Activated naive CD4-positive, alpha-beta T cell treated with anti-CD3 and anti-CD28 coated beads, Interleukin-2, amount 10 ng/mL, durations not matched to agents 7 days and 5 days (primary cell): ENCODE measurements around the gene HNMT.

ENCODE experiments used
- CTCF ChIA-PET: fragments of 350-600 bp; sonication (Branson Sonifier 250); formaldehyde crosslinking; loops from one replicate; lab custom pipeline; 2021; ENCODE audit warnings: antibody characterized with exemption; lab: Charles Lee
- DNase-seq: peaks from one replicate; pipeline ENCODE4 v3.0.0-alpha.2; 2020
- H3K27ac Mint-ChIP-seq: one replicate; pipeline ENCODE4 v1.8.0; 2021; ENCODE audit warnings: mild to moderate bottlenecking, moderate library complexity, mixed read lengths
- H3K27me3 Mint-ChIP-seq: one replicate; pipeline ENCODE4 v1.8.0; 2021; ENCODE audit warnings: mild to moderate bottlenecking, mixed read lengths
- H3K36me3 Mint-ChIP-seq: one replicate; pipeline ENCODE4 v1.8.0; 2021; ENCODE audit warnings: mixed read lengths
- H3K4me1 Mint-ChIP-seq: one replicate; pipeline ENCODE4 v1.8.0; 2021; ENCODE audit warnings: mixed read lengths
- H3K4me3 Mint-ChIP-seq: one replicate; pipeline ENCODE4 v1.8.0; 2021; ENCODE audit warnings: mild to moderate bottlenecking, moderate library complexity, mixed read lengths
- H3K9me3 Mint-ChIP-seq: one replicate; pipeline ENCODE4 v1.8.0; 2021; ENCODE audit warnings: mixed read lengths

HNMT gene

GRCh38 chr2:138020432-138020831, 56.2 kb downstream of the HNMT start:
- Mint-ChIP-seq H3K27ac (no peak overlapping the region), H3K4me1 (no peaks in the 10 kb centered on the region), H3K9me3 (no peaks in the 10 kb centered on the region), H3K27me3 (no peaks in the 10 kb centered on the region), H3K4me3 (no peak overlapping the region), H3K36me3 (no peaks in the 10 kb centered on the region)
- DNase-seq, result no peak
- CTCF ChIA-PET, result no interaction called here

GRCh38 chr2:138021154-138021553, 56.9 kb downstream of the HNMT start:
- no peak overlapping the region for H3K27ac Mint-ChIP-seq
- no peak for DNase-seq
- no peak overlapping the region for H3K4me3 Mint-ChIP-seq
- CTCF ChIA-PET, result no interaction called here
- no peaks in the 10 kb centered on the region for H3K27me3 Mint-ChIP-seq
- no peaks in the 10 kb centered on the region for H3K36me3 Mint-ChIP-seq
- no peaks in the 10 kb centered on the region for H3K4me1 Mint-ChIP-seq
- no peaks in the 10 kb centered on the region for H3K9me3 Mint-ChIP-seq

- no peaks in the 10 kb centered on the region for H3K4me1 Mint-ChIP-seq
- CTCF ChIA-PET, result no interaction called here
- H3K4me3 Mint-ChIP-seq, result no peak overlapping the region
- DNase-seq, result no peak
- H3K36me3 Mint-ChIP-seq, result no peaks in the 10 kb centered on the region
- H3K27me3 Mint-ChIP-seq, result no peaks in the 10 kb centered on the region
- no peaks in the 10 kb centered on the region for H3K9me3 Mint-ChIP-seq
- no peak overlapping the region for H3K27ac Mint-ChIP-seq
These were observed 59.0 kb downstream of the HNMT start for GRCh38 chr2:138023298-138023697.

- H3K27me3 Mint-ChIP-seq, result no peaks in the 10 kb centered on the region
- no peak overlapping the region for H3K4me3 Mint-ChIP-seq
- no peaks in the 10 kb centered on the region for H3K9me3 Mint-ChIP-seq
- no peaks in the 10 kb centered on the region for H3K4me1 Mint-ChIP-seq
- CTCF ChIA-PET, result no interaction called here
- H3K27ac Mint-ChIP-seq, result no peak overlapping the region
- H3K36me3 Mint-ChIP-seq, result no peaks in the 10 kb centered on the region
- DNase-seq, result no peak
These were observed 59.7 kb downstream of the HNMT start for GRCh38 chr2:138023976-138024375.

- H3K9me3 Mint-ChIP-seq, result no peaks in the 10 kb centered on the region
- H3K4me1 Mint-ChIP-seq, result no peaks in the 10 kb centered on the region
- DNase-seq, result no peak
- no peaks in the 10 kb centered on the region for H3K27me3 Mint-ChIP-seq
- H3K36me3 Mint-ChIP-seq, result no peaks in the 10 kb centered on the region
- H3K27ac Mint-ChIP-seq, result no peak overlapping the region
- CTCF ChIA-PET, result no interaction called here
- H3K4me3 Mint-ChIP-seq, result no peak overlapping the region
These were observed 62.1 kb downstream of the HNMT start for GRCh38 chr2:138026111-138027020.

GRCh38 chr2:138028538-138028937, 64.3 kb downstream of the HNMT start:
- no peak for DNase-seq
- Mint-ChIP-seq H3K9me3 (no peaks in the 10 kb centered on the region), H3K27me3 (no peaks in the 10 kb centered on the region), H3K36me3 (no peaks in the 10 kb centered on the region), H3K27ac (no peak overlapping the region), H3K4me3 (no peak overlapping the region), H3K4me1 (no peaks in the 10 kb centered on the region)
- CTCF ChIA-PET, result no interaction called here

GRCh38 chr2:138029276-138029675, 65.0 kb downstream of the HNMT start:
- Mint-ChIP-seq H3K9me3 (no peaks in the 10 kb centered on the region), H3K4me3 (no peak overlapping the region), H3K4me1 (no peaks in the 10 kb centered on the region), H3K27ac (no peak overlapping the region), H3K27me3 (no peaks in the 10 kb centered on the region), H3K36me3 (no peaks in the 10 kb centered on the region)
- DNase-seq, result no peak
- CTCF ChIA-PET, result no interaction called here

- H3K4me3 Mint-ChIP-seq, result no peak overlapping the region
- H3K4me1 Mint-ChIP-seq, result no peaks in the 10 kb centered on the region
- CTCF ChIA-PET, result no interaction called here
- no peak for DNase-seq
- no peaks in the 10 kb centered on the region for H3K36me3 Mint-ChIP-seq
- H3K9me3 Mint-ChIP-seq, result no peaks in the 10 kb centered on the region
- H3K27ac Mint-ChIP-seq, result no peak overlapping the region
- H3K27me3 Mint-ChIP-seq, result no peaks in the 10 kb centered on the region
These were observed 66.2 kb downstream of the HNMT start for GRCh38 chr2:138030459-138030858.

GRCh38 chr2:138032334-138032733, 68.1 kb downstream of the HNMT start:
- Mint-ChIP-seq H3K36me3 (no peaks in the 10 kb centered on the region), H3K9me3 (no peaks in the 10 kb centered on the region), H3K27me3 (no peaks in the 10 kb centered on the region), H3K27ac (no peak overlapping the region), H3K4me3 (no peak overlapping the region), H3K4me1 (no peaks in the 10 kb centered on the region)
- CTCF ChIA-PET, result no interaction called here
- DNase-seq, result no peak

GRCh38 chr2:138034536-138034935, 70.3 kb downstream of the HNMT start:
- Mint-ChIP-seq H3K27me3 (no peaks in the 10 kb centered on the region), H3K36me3 (no peaks in the 10 kb centered on the region), H3K27ac (no peak overlapping the region), H3K4me1 (no peaks in the 10 kb centered on the region), H3K4me3 (no peak overlapping the region), H3K9me3 (no peaks in the 10 kb centered on the region)
- CTCF ChIA-PET, result no interaction called here
- no peak for DNase-seq

- Mint-ChIP-seq H3K9me3 (no peaks in the 10 kb centered on the region), H3K4me1 (no peaks in the 10 kb centered on the region), H3K27me3 (no peaks in the 10 kb centered on the region), H3K4me3 (no peak overlapping the region), H3K36me3 (no peaks in the 10 kb centered on the region), H3K27ac (no peak overlapping the region)
- DNase-seq, result no peak
- CTCF ChIA-PET, result no interaction called here
These were observed 71.4 kb downstream of the HNMT start for GRCh38 chr2:138035608-138036217.

- no peak for DNase-seq
- Mint-ChIP-seq H3K27me3 (no peaks in the 10 kb centered on the region), H3K27ac (no peak overlapping the region), H3K4me3 (no peak overlapping the region), H3K9me3 (no peaks in the 10 kb centered on the region), H3K4me1 (no peaks in the 10 kb centered on the region), H3K36me3 (no peaks in the 10 kb centered on the region)
- CTCF ChIA-PET, result no interaction called here
These were observed 72.2 kb downstream of the HNMT start for GRCh38 chr2:138036522-138036921.

GRCh38 chr2:138037090-138037489, 72.8 kb downstream of the HNMT start:
- CTCF ChIA-PET, result no interaction called here
- no peak for DNase-seq
- H3K27me3 Mint-ChIP-seq, result no peaks in the 10 kb centered on the region
- no peaks in the 10 kb centered on the region for H3K4me1 Mint-ChIP-seq
- H3K36me3 Mint-ChIP-seq, result no peaks in the 10 kb centered on the region
- H3K9me3 Mint-ChIP-seq, result no peaks in the 10 kb centered on the region
- H3K27ac Mint-ChIP-seq, result no peak overlapping the region
- no peak overlapping the region for H3K4me3 Mint-ChIP-seq

- Mint-ChIP-seq H3K9me3 (peaks cover 2% of the 10 kb centered on the region), H3K4me3 (no peak overlapping the region), H3K4me1 (no peaks in the 10 kb centered on the region), H3K27me3 (no peaks in the 10 kb centered on the region), H3K36me3 (no peaks in the 10 kb centered on the region), H3K27ac (no peak overlapping the region)
- DNase-seq, result no peak
- CTCF ChIA-PET, result no interaction called here
These were observed 76.3 kb downstream of the HNMT start for GRCh38 chr2:138040616-138041015.

GRCh38 chr2:138042311-138042710, 78.0 kb downstream of the HNMT start:
- DNase-seq, result no peak
- H3K36me3 Mint-ChIP-seq, result no peaks in the 10 kb centered on the region
- CTCF ChIA-PET, result no interaction called here
- H3K4me3 Mint-ChIP-seq, result no peak overlapping the region
- H3K9me3 Mint-ChIP-seq, result peaks cover 2% of the 10 kb centered on the region
- H3K4me1 Mint-ChIP-seq, result no peaks in the 10 kb centered on the region
- no peaks in the 10 kb centered on the region for H3K27me3 Mint-ChIP-seq
- no peak overlapping the region for H3K27ac Mint-ChIP-seq
